KMS-11 (cell line): ENCODE measurements around the gene NGB.

ENCODE experiments used
- H2AFZ ChIP-seq: fragments of 200-600 bp; sonication (generic); 2 replicates; pipeline ENCODE4 v1.6.1; 2016; ENCODE audit warnings: antibody characterized with exemption, mixed run types, low read depth
- H3K27ac ChIP-seq: fragments of 200-600 bp; sonication (generic); 2 replicates; pipeline ENCODE4 v1.6.1; 2016; ENCODE audit warnings: mild to moderate bottlenecking, mixed run types
- H3K27me3 ChIP-seq: fragments of 200-600 bp; sonication (generic); 2 replicates; pipeline ENCODE4 v1.6.1; 2017; ENCODE audit warnings: mild to moderate bottlenecking, low read depth, mixed run types, moderate library complexity; ENCODE audit not compliant: insufficient read depth
- H3K36me3 ChIP-seq: fragments of 200-600 bp; sonication (generic); 2 replicates; pipeline ENCODE4 v1.6.1; 2017; ENCODE audit warnings: mild to moderate bottlenecking, mixed run types; ENCODE audit not compliant: insufficient read depth
- H3K4me1 ChIP-seq: fragments of 200-600 bp; sonication (generic); 2 replicates; pipeline ENCODE4 v1.6.1; 2016; ENCODE audit warnings: mild to moderate bottlenecking, low read depth, mixed run types; ENCODE audit not compliant: poor library complexity, severe bottlenecking
- H3K4me2 ChIP-seq: fragments of 200-600 bp; sonication (generic); 2 replicates; pipeline ENCODE4 v1.7.0; 2016; ENCODE audit warnings: mild to moderate bottlenecking, mixed run types
- H3K4me3 ChIP-seq: fragments of 200-600 bp; sonication (generic); IDR thresholded peaks from 2 replicates; pipeline ENCODE4 v1.6.1; 2017; ENCODE audit warnings: low read depth, low read length, mixed read lengths; ENCODE audit not compliant: insufficient read depth
- H3K79me2 ChIP-seq: fragments of 200-600 bp; sonication (generic); 2 replicates; pipeline ENCODE4 v1.6.1; 2016; ENCODE audit warnings: low read depth, mixed run types; ENCODE audit not compliant: insufficient read depth
- H3K9ac ChIP-seq: fragments of 200-600 bp; sonication (generic); 2 replicates; pipeline ENCODE4 v1.6.1; 2016; ENCODE audit warnings: mild to moderate bottlenecking, mixed run types
- H4K20me1 ChIP-seq: fragments of 200-600 bp; sonication (generic); 2 replicates; pipeline ENCODE4 v1.6.1; 2016; ENCODE audit warnings: mild to moderate bottlenecking, mixed run types; ENCODE audit not compliant: insufficient read depth
- TF ChIP-seq, protein P1 (sequence below): fragments of 200-600 bp; sonication (generic); conservative IDR thresholded peaks from 2 replicates; pipeline ENCODE4 v1.6.1; 2017; ENCODE audit warnings: low read depth, mild to moderate bottlenecking, antibody characterized with exemption, low read length, moderate library complexity, mixed read lengths

NGB gene

DNA sequence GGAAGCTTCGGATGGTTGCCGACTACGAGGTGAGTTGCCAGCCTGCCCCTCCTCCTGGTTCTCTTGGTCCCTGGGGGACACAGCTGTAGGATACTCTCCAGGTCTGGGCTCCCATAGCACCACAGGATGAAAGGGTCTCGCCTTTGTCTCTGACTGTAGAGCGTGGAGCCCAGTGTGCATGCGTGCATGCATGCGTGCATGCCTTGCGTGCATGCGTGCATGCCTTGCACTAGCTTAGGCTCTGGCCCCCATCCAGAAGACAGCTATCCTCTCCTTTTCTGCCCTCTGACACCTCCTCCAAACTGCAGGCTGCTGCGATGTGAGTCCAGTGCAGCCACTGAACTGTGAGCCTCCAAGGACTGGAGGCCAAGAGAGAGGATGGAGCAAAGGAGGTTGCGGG is 19.1 kb downstream of the NGB start:
- Histone ChIP-seq H3K4me3 (no peak overlapping the region), H3K4me1 (no peaks in the 10 kb centered on the region), H3K79me2 (no peaks in the 10 kb centered on the region), H3K27me3 (no peaks in the 10 kb centered on the region), H3K4me2 (no peak overlapping the region), H4K20me1 (no peaks in the 10 kb centered on the region), H3K27ac (no peak overlapping the region), H3K9ac (no peak overlapping the region), H2AFZ (no peak overlapping the region), H3K36me3 (no peaks in the 10 kb centered on the region)
- TF ChIP-seq, protein P1, sequence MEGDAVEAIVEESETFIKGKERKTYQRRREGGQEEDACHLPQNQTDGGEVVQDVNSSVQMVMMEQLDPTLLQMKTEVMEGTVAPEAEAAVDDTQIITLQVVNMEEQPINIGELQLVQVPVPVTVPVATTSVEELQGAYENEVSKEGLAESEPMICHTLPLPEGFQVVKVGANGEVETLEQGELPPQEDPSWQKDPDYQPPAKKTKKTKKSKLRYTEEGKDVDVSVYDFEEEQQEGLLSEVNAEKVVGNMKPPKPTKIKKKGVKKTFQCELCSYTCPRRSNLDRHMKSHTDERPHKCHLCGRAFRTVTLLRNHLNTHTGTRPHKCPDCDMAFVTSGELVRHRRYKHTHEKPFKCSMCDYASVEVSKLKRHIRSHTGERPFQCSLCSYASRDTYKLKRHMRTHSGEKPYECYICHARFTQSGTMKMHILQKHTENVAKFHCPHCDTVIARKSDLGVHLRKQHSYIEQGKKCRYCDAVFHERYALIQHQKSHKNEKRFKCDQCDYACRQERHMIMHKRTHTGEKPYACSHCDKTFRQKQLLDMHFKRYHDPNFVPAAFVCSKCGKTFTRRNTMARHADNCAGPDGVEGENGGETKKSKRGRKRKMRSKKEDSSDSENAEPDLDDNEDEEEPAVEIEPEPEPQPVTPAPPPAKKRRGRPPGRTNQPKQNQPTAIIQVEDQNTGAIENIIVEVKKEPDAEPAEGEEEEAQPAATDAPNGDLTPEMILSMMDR, result no peak

- H3K4me1 ChIP-seq, result no peaks in the 10 kb centered on the region
- TF ChIP-seq, protein P1, result no peak
Observed at GRCh38 chr14:77250927-77251326, 20.1 kb downstream of the NGB start.

DNA sequence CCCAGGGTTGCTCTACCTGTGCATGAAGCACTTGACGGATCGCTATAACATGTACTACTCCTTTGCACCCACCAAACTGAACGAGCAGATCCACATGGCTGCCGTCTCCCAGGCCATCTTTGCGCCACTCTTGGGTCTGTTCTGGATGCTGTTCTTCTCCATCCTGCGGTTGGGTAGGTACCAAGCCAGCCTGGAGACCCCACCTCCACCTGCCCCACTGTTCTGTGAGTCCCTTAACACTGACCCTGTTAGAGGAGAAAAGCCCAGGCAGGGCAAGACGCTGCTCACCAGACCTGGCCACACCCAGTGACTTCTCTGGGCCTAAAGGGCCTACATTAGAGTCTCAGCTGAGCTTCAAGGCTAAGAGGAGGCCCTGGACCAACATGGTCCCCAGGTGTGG is 21.7 kb downstream of the NGB start:
- no peak overlapping the region for H3K9ac ChIP-seq
- no peak overlapping the region for H3K4me2 ChIP-seq
- no peak overlapping the region for H2AFZ ChIP-seq
- no peaks in the 10 kb centered on the region for H4K20me1 ChIP-seq
- H3K79me2 ChIP-seq, result no peaks in the 10 kb centered on the region
- no peaks in the 10 kb centered on the region for H3K4me1 ChIP-seq
- H3K27ac ChIP-seq, result no peak overlapping the region
- no peaks in the 10 kb centered on the region for H3K36me3 ChIP-seq
- no peaks in the 10 kb centered on the region for H3K27me3 ChIP-seq
- TF ChIP-seq, protein P1, result no peak
- H3K4me3 ChIP-seq, result no peak overlapping the region

More at GRCh38 chr14:77250927-77251326, 20.1 kb downstream of the NGB start:
- Histone ChIP-seq H2AFZ (no peak overlapping the region), H3K27me3 (no peaks in the 10 kb centered on the region), H3K27ac (no peak overlapping the region), H3K36me3 (no peaks in the 10 kb centered on the region), H3K9ac (no peak overlapping the region), H3K79me2 (no peaks in the 10 kb centered on the region), H3K4me3 (no peak overlapping the region), H3K4me2 (no peak overlapping the region), H4K20me1 (no peaks in the 10 kb centered on the region)

DNA sequence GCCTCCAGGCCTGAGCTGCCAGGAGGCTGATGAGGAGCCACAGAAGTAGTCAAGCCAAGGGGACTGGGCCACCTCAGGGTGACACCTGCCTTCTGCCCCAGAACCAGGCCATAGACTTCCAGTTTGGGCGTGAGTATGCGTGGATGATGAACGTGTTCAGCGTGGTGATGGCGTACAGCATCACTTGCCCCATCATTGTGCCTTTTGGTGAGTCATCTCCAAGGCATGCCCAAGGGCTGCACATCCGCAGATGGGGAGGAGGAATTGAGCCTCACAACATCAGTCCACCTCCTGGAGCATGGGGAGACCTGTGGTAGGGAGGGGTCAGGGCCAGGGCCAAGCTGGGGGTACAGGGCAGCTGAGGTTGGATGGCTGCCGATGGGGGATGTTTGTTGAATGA is 22.3 kb downstream of the NGB start:
- H2AFZ ChIP-seq, result no peak overlapping the region
- no peak overlapping the region for H3K4me2 ChIP-seq
- no peaks in the 10 kb centered on the region for H4K20me1 ChIP-seq
- no peaks in the 10 kb centered on the region for H3K4me1 ChIP-seq
- no peaks in the 10 kb centered on the region for H3K79me2 ChIP-seq
- H3K9ac ChIP-seq, result no peak overlapping the region
- H3K36me3 ChIP-seq, result no peaks in the 10 kb centered on the region
- TF ChIP-seq, protein P1, result no peak
- H3K27ac ChIP-seq, result no peak overlapping the region
- no peak overlapping the region for H3K4me3 ChIP-seq
- H3K27me3 ChIP-seq, result no peaks in the 10 kb centered on the region
